ENCODE data around the gene TMOD2. TPM values are rescaled to one million over a fixed set of nuclear protein-coding genes. Genes with fewer than 3 reads are reported as not detected.

Gene TMOD2
- total RNA-seq, 1 experiment from 2014 or later: 2.8 TPM

DNA sequence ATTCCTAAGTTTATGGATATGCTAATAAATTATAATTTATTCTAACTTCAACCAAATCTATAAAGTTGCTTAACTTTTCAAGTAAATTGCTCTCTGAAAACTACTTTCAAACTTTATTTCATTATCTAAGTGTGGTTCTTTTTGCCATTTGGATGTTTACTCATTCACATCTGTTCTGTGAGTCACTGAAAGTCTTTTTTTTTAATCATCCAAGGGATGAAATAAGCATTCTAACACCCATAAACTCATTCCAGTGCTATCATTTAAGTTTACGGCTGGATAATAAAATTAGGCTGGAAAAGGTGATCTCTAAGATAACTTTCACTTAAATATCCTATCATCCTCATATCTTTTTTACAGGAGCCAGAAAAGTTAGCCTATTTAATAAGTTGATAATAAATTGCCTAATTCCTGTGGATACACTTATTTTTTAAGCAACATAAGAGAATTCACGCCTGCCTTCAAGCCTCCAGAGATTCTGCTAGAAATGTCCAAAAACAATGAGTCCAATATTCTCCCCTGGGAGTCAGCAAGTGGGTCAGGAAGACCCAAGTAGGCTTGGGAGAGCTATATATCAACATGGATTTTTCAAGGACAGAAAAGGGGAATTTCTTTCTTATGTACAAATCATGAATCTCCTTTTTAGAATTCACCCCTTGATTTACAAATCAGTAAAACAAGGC is 44.3 kb upstream of the TMOD2 start:
- H3K36me3 Mint-ChIP-seq (ENCODE audit: insufficient read depth, unreplicated experiment): peaks cover 5% of the 10 kb centered on the region
- no peak overlapping the region for H3K4me3 Mint-ChIP-seq (ENCODE audit: unreplicated experiment)
- TF ChIP-seq, protein P1, sequence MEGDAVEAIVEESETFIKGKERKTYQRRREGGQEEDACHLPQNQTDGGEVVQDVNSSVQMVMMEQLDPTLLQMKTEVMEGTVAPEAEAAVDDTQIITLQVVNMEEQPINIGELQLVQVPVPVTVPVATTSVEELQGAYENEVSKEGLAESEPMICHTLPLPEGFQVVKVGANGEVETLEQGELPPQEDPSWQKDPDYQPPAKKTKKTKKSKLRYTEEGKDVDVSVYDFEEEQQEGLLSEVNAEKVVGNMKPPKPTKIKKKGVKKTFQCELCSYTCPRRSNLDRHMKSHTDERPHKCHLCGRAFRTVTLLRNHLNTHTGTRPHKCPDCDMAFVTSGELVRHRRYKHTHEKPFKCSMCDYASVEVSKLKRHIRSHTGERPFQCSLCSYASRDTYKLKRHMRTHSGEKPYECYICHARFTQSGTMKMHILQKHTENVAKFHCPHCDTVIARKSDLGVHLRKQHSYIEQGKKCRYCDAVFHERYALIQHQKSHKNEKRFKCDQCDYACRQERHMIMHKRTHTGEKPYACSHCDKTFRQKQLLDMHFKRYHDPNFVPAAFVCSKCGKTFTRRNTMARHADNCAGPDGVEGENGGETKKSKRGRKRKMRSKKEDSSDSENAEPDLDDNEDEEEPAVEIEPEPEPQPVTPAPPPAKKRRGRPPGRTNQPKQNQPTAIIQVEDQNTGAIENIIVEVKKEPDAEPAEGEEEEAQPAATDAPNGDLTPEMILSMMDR (IDR thresholded peaks at IDR 0.05; ENCODE audit: unreplicated experiment): no peak
- H3K27me3 Mint-ChIP-seq (ENCODE audit: insufficient read depth, unreplicated experiment): no peaks in the 10 kb centered on the region
- no peak for DNase-seq (ENCODE audit: unreplicated experiment)
- ChIA-PET CTCF (interaction anchor here (0.5 to 1.1 kb wide), 2 partner anchors 18 to 44 kb away, joined by 3 read pairs; no protein-coding TSS in a partner anchor), POLR2A (interaction anchor here (1.3 kb wide), 1 partner anchor 27 kb away, joined by 3 read pairs; no protein-coding TSS in a partner anchor)
- BruUV-seq (replicated peaks): no TSS peak
- no peak overlapping the region for H3K27ac Mint-ChIP-seq (ENCODE audit: low read depth, unreplicated experiment)
- no peaks in the 10 kb centered on the region for H3K9me3 Mint-ChIP-seq (ENCODE audit: unreplicated experiment)
- intact Hi-C loops (cut with micrococcal nuclease): no loop called here
- H3K4me1 Mint-ChIP-seq (ENCODE audit: insufficient read depth, unreplicated experiment): no peaks in the 10 kb centered on the region

DNA sequence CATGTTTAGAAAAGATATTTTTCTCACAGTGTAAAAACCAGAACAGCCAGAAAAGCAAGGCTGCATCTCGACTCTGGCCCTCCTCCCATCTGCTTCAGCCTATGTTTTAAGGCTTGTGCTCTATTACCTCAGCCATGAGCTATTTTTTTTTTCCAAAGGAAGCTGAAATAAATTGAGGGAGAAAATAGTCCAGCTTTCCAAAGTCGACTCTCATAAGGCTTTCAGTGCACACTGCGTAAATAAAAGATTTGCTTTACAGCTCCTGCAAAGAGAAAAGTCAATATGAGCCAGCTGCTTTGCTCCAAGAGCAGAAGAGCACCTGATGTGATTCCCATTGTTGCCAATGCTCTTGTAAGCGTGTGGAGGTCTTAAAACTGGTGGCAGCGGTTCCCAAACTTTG is 43.4 kb upstream of the TMOD2 start:
- Mint-ChIP-seq H3K36me3 (ENCODE audit: insufficient read depth, unreplicated experiment) (peaks cover 5% of the 10 kb centered on the region), H3K4me3 (ENCODE audit: unreplicated experiment) (no peak overlapping the region), H3K27me3 (ENCODE audit: insufficient read depth, unreplicated experiment) (no peaks in the 10 kb centered on the region), H3K4me1 (ENCODE audit: insufficient read depth, unreplicated experiment) (no peaks in the 10 kb centered on the region), H3K27ac (ENCODE audit: low read depth, unreplicated experiment) (no peak overlapping the region), H3K9me3 (ENCODE audit: unreplicated experiment) (no peaks in the 10 kb centered on the region)
- TF ChIP-seq, protein P1 (IDR thresholded peaks at IDR 0.05; ENCODE audit: unreplicated experiment): no peak
- ChIA-PET POLR2A (interaction anchor here (1.3 kb wide), 1 partner anchor 28 kb away, joined by 3 read pairs; no protein-coding TSS in a partner anchor), CTCF (interaction anchor here (1.1 kb wide), 1 partner anchor 45 kb away, joined by 3 read pairs; no protein-coding TSS in a partner anchor)
- intact Hi-C loops (cut with micrococcal nuclease): no loop called here
- no peak for DNase-seq (ENCODE audit: unreplicated experiment)
- BruUV-seq (replicated peaks): no TSS peak

DNA sequence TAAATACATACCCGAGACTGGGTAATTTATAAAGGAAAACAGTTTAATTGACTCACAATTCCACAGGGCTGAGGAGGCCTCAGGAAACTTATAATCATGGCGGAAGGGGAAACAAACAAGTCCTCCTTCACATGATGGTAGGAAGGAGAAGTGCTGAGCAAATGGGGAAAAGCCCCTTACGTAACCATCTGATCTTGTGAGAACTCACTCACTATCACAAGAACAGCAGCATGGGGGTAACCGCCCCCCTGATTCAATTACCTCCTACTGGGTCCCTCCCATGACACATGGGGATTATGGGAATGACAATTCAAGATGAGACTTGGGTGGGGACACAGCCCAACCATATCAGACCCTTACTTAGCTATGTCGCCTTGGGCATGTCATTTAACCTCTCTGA is 42.4 kb upstream of the TMOD2 start:
- TF ChIP-seq, protein P1 (IDR thresholded peaks at IDR 0.05; ENCODE audit: unreplicated experiment): no peak
- no peaks in the 10 kb centered on the region for H3K27me3 Mint-ChIP-seq (ENCODE audit: insufficient read depth, unreplicated experiment)
- H3K27ac Mint-ChIP-seq (ENCODE audit: low read depth, unreplicated experiment): no peak overlapping the region
- peaks cover 5% of the 10 kb centered on the region for H3K36me3 Mint-ChIP-seq (ENCODE audit: insufficient read depth, unreplicated experiment)
- DNase-seq (ENCODE audit: unreplicated experiment): no peak
- CTCF ChIA-PET: no interaction called here
- intact Hi-C loops (cut with micrococcal nuclease): no loop called here
- H3K9me3 Mint-ChIP-seq (ENCODE audit: unreplicated experiment): no peaks in the 10 kb centered on the region
- BruUV-seq (replicated peaks): no TSS peak
- POLR2A ChIA-PET: no interaction called here
- no peak overlapping the region for H3K4me3 Mint-ChIP-seq (ENCODE audit: unreplicated experiment)
- no peaks in the 10 kb centered on the region for H3K4me1 Mint-ChIP-seq (ENCODE audit: insufficient read depth, unreplicated experiment)

DNA sequence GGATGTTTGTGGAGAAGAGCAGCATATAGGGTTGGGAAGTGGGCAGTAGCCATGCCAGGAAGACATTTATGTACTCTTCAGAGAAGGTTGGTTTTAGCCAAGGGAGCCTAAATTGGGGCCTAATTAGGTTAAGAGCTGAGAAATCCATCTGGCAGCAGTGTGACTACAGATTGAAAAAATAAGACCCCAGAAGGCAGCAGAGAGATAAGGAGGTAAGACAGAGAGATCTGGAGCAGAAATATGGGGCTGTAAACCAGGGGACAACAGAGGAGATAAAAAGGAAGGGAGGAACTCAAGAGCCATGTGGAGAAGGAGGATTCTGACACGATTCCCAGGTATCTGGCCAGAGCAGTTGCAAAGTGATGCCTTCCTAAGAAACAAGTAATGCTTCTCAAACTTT is 37.2 kb upstream of the TMOD2 start:
- no peaks in the 10 kb centered on the region for H3K9me3 Mint-ChIP-seq (ENCODE audit: unreplicated experiment)
- H3K36me3 Mint-ChIP-seq (ENCODE audit: insufficient read depth, unreplicated experiment): no peaks in the 10 kb centered on the region
- no peak for DNase-seq (ENCODE audit: unreplicated experiment)
- ChIA-PET CTCF (interaction anchor here (0.7 kb wide), 1 partner anchor 227 kb away, joined by 3 read pairs; no protein-coding TSS in a partner anchor), POLR2A (no interaction called here)
- H3K27ac Mint-ChIP-seq (ENCODE audit: low read depth, unreplicated experiment): no peak overlapping the region
- intact Hi-C loops (cut with micrococcal nuclease): no loop called here
- no peaks in the 10 kb centered on the region for H3K4me1 Mint-ChIP-seq (ENCODE audit: insufficient read depth, unreplicated experiment)
- no peak overlapping the region for H3K4me3 Mint-ChIP-seq (ENCODE audit: unreplicated experiment)
- BruUV-seq (replicated peaks): no TSS peak
- TF ChIP-seq, protein P1 (IDR thresholded peaks at IDR 0.05; ENCODE audit: unreplicated experiment): no peak
- no peaks in the 10 kb centered on the region for H3K27me3 Mint-ChIP-seq (ENCODE audit: insufficient read depth, unreplicated experiment)

All from MCF 10A (cell line).